Smooth muscle cell (in vitro differentiated cells): ENCODE results near the gene IL10RB. TPM values are rescaled to one million over a fixed set of nuclear protein-coding genes. Genes with fewer than 3 reads are reported as not detected.

Experiments used
- DNase-seq: peaks from one replicate; lab custom pipeline; 2025; ENCODE audit not compliant: unreplicated experiment; lab: John Stamatoyannopoulos, UW
- H2AFZ ChIP-seq: fragments of 200-600 bp; sonication (generic); 2 replicates; pipeline ENCODE4 v1.6.0; 2016; ENCODE audit warnings: antibody characterized with exemption, low read depth, mild to moderate bottlenecking
- H3F3A ChIP-seq: fragments of 200-600 bp; sonication (generic); 2 replicates; pipeline ENCODE4 v1.6.0; 2017; ENCODE audit warnings: antibody characterized with exemption, low read depth
- H3K27ac ChIP-seq: fragments of 200-600 bp; sonication (generic); 2 replicates; pipeline ENCODE4 v1.5.1; 2016; ENCODE audit warnings: low read depth, mild to moderate bottlenecking
- H3K27me3 ChIP-seq: fragments of 200-600 bp; sonication (generic); 2 replicates; pipeline ENCODE4 v1.6.1; 2016; ENCODE audit warnings: low read depth, mild to moderate bottlenecking
- H3K36me3 ChIP-seq: fragments of 200-600 bp; sonication (generic); 2 replicates; pipeline ENCODE4 v1.5.1; 2016; ENCODE audit warnings: low read depth
- H3K4me1 ChIP-seq: fragments of 200-600 bp; sonication (generic); 2 replicates; pipeline ENCODE4 v1.5.1; 2016; ENCODE audit warnings: low read depth
- H3K4me2 ChIP-seq: fragments of 200-600 bp; sonication (generic); 2 replicates; pipeline ENCODE4 v1.6.0; 2016; ENCODE audit warnings: mild to moderate bottlenecking
- H3K4me3 ChIP-seq: fragments of 200-600 bp; sonication (generic); 2 replicates; pipeline ENCODE4 v1.5.1; 2016; ENCODE audit warnings: mild to moderate bottlenecking
- H3K79me2 ChIP-seq: fragments of 200-600 bp; sonication (generic); 2 replicates; pipeline ENCODE4 v1.6.0; 2016; ENCODE audit warnings: low read depth, mild to moderate bottlenecking
- H3K9ac ChIP-seq: fragments of 200-600 bp; sonication (generic); 2 replicates; pipeline ENCODE4 v1.6.0; 2016; ENCODE audit warnings: low read depth
- H3K9me3 ChIP-seq: fragments of 200-600 bp; sonication (generic); replicated peaks from 2 replicates; pipeline ENCODE4 v1.5.1; 2016; ENCODE audit warnings: low read depth
- H4K20me1 ChIP-seq: fragments of 200-600 bp; sonication (generic); 2 replicates; pipeline ENCODE4 v1.6.0; 2016; ENCODE audit warnings: low read depth
- WGBS: methylation state at CpG from one replicate; pipeline ENCODE4 v1.1.7; 2016; ENCODE audit warnings: low lambda C conversion rate; 5-methylcytosine and 5-hydroxymethylcytosine counted together
- polyA plus RNA-seq: library from polyadenylated mRNA; unstranded; fragments of >200 nt; fragmentation: Nextera tagmentation; extraction: Ambion mirVana; gene quantifications from 2 replicates; pipeline ENCODE4 v1.2.1, GENCODE V29; 2016
- total RNA-seq: library from RNA; depleted of rRNA; stranded (reverse); fragments of >200 nt; gene quantifications from 2 replicates; pipeline ENCODE4 v1.2.3, GENCODE V29; 2014
- TF ChIP-seq, protein P1 (sequence below): fragments of 200-600 bp; sonication (generic); IDR thresholded peaks from 2 replicates; pipeline ENCODE4 v1.5.1; 2017; ENCODE audit warnings: borderline replicate concordance, mild to moderate bottlenecking, antibody characterized with exemption; ENCODE audit not compliant: insufficient read depth, poor library complexity, severe bottlenecking

The IL10RB gene
- total and polyA plus RNA-seq, 2 experiments from 2014 or later: 34.4 to 40.2 TPM

DNA sequence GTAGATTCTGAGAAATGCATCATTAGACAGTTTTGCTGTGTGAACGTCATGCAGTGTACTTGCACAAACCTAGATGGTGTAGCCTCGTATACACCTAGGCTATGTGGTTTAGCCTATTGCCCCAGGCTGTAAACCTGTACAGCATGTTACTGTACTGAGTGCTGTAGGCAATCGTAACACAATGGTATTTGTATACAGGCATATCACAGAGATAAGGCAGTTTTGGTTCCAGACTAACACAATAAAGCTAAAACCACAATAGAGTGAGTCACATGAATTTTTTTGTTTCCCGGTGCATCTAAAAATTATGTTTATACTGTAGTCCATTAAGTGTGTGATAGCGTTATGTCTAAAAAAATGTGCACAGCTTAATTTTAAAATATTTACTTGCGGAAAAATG lies 6.9 kb downstream of the IL10RB start:
- Histone ChIP-seq H4K20me1 (no peaks in the 10 kb centered on the region), H3K9me3 (no peaks in the 10 kb centered on the region), H3K36me3 (no peaks in the 10 kb centered on the region), H3F3A (no peaks in the 10 kb centered on the region), H3K27me3 (no peaks in the 10 kb centered on the region), H3K4me2 (no peak overlapping the region), H3K9ac (no peak overlapping the region), H3K79me2 (no peaks in the 10 kb centered on the region), H2AFZ (no peak overlapping the region), H3K4me3 (no peak overlapping the region), H3K4me1 (no peaks in the 10 kb centered on the region), H3K27ac (no peak overlapping the region)
- TF ChIP-seq, protein P1, sequence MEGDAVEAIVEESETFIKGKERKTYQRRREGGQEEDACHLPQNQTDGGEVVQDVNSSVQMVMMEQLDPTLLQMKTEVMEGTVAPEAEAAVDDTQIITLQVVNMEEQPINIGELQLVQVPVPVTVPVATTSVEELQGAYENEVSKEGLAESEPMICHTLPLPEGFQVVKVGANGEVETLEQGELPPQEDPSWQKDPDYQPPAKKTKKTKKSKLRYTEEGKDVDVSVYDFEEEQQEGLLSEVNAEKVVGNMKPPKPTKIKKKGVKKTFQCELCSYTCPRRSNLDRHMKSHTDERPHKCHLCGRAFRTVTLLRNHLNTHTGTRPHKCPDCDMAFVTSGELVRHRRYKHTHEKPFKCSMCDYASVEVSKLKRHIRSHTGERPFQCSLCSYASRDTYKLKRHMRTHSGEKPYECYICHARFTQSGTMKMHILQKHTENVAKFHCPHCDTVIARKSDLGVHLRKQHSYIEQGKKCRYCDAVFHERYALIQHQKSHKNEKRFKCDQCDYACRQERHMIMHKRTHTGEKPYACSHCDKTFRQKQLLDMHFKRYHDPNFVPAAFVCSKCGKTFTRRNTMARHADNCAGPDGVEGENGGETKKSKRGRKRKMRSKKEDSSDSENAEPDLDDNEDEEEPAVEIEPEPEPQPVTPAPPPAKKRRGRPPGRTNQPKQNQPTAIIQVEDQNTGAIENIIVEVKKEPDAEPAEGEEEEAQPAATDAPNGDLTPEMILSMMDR: no peak
- WGBS: 84% methylated on average over 6 of the region's 6 CpGs
- DNase-seq: no peak

DNA sequence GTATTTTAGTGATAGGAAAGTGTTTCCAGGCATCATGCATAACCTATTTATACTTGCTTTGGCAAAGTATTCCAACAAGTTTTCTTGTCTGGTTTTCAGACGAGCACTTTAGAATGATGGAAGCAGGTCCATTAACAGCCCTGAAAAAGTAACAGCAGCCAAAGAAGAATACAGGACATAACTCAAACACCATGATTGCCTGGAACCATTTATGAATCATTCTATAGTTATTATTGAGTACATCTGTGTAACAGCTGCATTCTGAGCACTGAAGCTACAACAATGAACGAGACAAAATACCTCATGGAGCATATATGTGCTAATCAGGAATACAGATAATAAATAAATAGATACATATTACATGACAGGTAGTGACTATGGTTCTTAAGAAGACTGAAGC lies 12.6 kb downstream of the IL10RB start:
- no peaks in the 10 kb centered on the region for H4K20me1 ChIP-seq
- H3K9me3 ChIP-seq: no peaks in the 10 kb centered on the region
- H3K4me2 ChIP-seq: no peak overlapping the region
- H3K79me2 ChIP-seq: no peaks in the 10 kb centered on the region
- H3F3A ChIP-seq: no peaks in the 10 kb centered on the region
- TF ChIP-seq, protein P1: no peak
- H3K9ac ChIP-seq: no peak overlapping the region
- H3K4me1 ChIP-seq: no peaks in the 10 kb centered on the region
- H3K4me3 ChIP-seq: no peak overlapping the region
- no peaks in the 10 kb centered on the region for H3K27me3 ChIP-seq
- 92% methylated on average over 2 of the region's 2 CpGs for WGBS
- DNase-seq: no peak
- no peak overlapping the region for H3K27ac ChIP-seq
- no peak overlapping the region for H2AFZ ChIP-seq
- peaks cover 13% of the 10 kb centered on the region for H3K36me3 ChIP-seq

DNA sequence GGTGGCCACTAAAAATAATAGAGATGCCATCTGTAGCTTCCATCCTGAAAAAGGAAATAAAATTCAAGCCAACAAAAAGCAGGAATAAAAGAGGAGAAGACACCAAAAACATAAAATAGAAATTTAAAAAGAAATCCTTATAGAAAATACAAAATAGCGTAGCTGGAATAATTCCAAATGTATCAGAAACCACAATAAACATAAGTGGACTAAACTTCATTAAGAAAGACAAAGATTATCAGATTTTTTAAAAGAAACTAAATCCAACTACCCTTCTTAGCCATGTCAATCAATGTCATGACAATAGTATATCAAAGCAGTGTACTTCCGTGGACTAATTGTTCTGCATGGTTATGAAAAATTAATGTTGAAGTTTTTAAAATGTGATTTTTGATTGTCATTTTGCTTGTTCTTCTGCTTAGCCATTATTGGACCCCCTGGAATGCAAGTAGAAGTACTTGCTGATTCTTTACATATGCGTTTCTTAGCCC lies 13.2 kb downstream of the IL10RB start:
- peaks cover 13% of the 10 kb centered on the region for H3K36me3 ChIP-seq
- H3K79me2 ChIP-seq: no peaks in the 10 kb centered on the region
- H2AFZ ChIP-seq: no peak overlapping the region
- 95% methylated on average over 3 of the region's 3 CpGs for WGBS
- H3K9me3 ChIP-seq: no peaks in the 10 kb centered on the region
- H3K4me2 ChIP-seq: no peak overlapping the region
- H3K9ac ChIP-seq: no peak overlapping the region
- no peak for DNase-seq
- no peak overlapping the region for H3K27ac ChIP-seq
- H3K4me3 ChIP-seq: no peak overlapping the region
- no peaks in the 10 kb centered on the region for H3K27me3 ChIP-seq
- no peaks in the 10 kb centered on the region for H4K20me1 ChIP-seq
- no peaks in the 10 kb centered on the region for H3K4me1 ChIP-seq
- H3F3A ChIP-seq: no peaks in the 10 kb centered on the region
- TF ChIP-seq, protein P1: no peak

- no peak for DNase-seq
- H2AFZ ChIP-seq: no peak overlapping the region
- H3K4me3 ChIP-seq: no peak overlapping the region
- H4K20me1 ChIP-seq: no peaks in the 10 kb centered on the region
- WGBS: 87% methylated on average over 6 of the region's 6 CpGs
- no peaks in the 10 kb centered on the region for H3K27me3 ChIP-seq
- TF ChIP-seq, protein P1: no peak
- no peaks in the 10 kb centered on the region for H3K79me2 ChIP-seq
- H3F3A ChIP-seq: no peaks in the 10 kb centered on the region
- H3K27ac ChIP-seq: no peak overlapping the region
- no peaks in the 10 kb centered on the region for H3K4me1 ChIP-seq
- H3K9me3 ChIP-seq: no peaks in the 10 kb centered on the region
- peaks cover 13% of the 10 kb centered on the region for H3K36me3 ChIP-seq
- no peak overlapping the region for H3K4me2 ChIP-seq
- H3K9ac ChIP-seq: no peak overlapping the region
These were observed 15.0 kb downstream of the IL10RB start for GRCh38 chr21:33281096-33281652.
